H1 (cell line): ENCODE results near the gene SFXN1. TPM values are rescaled to one million over a fixed set of nuclear protein-coding genes. Genes with fewer than 3 reads are reported as not detected.

Experiments used
- CTCF ChIA-PET: fragments of 300-600 bp; sonication (Branson Sonifier 250); formaldehyde crosslinking; loops from one replicate; lab custom pipeline; 2021; ENCODE audit not compliant: partially characterized antibody; lab: Charles Lee
- POLR2A ChIA-PET: fragments of 300-600 bp; sonication (Branson Sonifier 250); formaldehyde crosslinking; loops from one replicate; lab custom pipeline; 2021; ENCODE audit warnings: inconsistent platforms; ENCODE audit not compliant: partially characterized antibody; lab: Charles Lee
- DNase-seq, 2 experiments: peaks; one replicate each; pipeline versions ENCODE4 v3.0.0 to v3.0.0-alpha.2; 2010 to 2022; ENCODE audit warnings: low spot score in 2 of 2, low read depth in 1 of 2, mixed read lengths in 1 of 2
- FAIRE-seq: peaks from 2 replicates; lab custom pipeline; 2011; peaks lifted over from hg19 to GRCh38; lab: Jason Lieb, UNC
- H2AFZ ChIP-seq: 2 replicates; pipeline ENCODE4 v1.8.1; 2012; ENCODE audit warnings: low read length, inconsistent platforms
- H2AK5ac ChIP-seq: 2 replicates; pipeline ENCODE4 v1.6.1; 2013; ENCODE audit warnings: low read depth, low read length
- H2BK120ac ChIP-seq: replicated peaks from 2 replicates; pipeline ENCODE3; 2013; ENCODE audit warnings: low read depth, low read length, inconsistent platforms
- H2BK12ac ChIP-seq: 2 replicates; pipeline ENCODE4 v1.6.1; 2013; ENCODE audit warnings: low read depth, low read length
- H2BK15ac ChIP-seq: 2 replicates; pipeline ENCODE4 v1.6.1; 2013; ENCODE audit warnings: low read length
- H2BK20ac ChIP-seq: 2 replicates; pipeline ENCODE4 v1.6.1; 2013; ENCODE audit warnings: low read length
- H2BK5ac ChIP-seq: 2 replicates; pipeline ENCODE4 v1.6.1; 2013; ENCODE audit warnings: low read depth, low read length
- H3K14ac ChIP-seq: 2 replicates; pipeline ENCODE4 v1.6.1; 2013; ENCODE audit warnings: inconsistent platforms; ENCODE audit not compliant: insufficient read length
- H3K18ac ChIP-seq: 2 replicates; pipeline ENCODE4 v1.6.1; 2013; ENCODE audit warnings: low read length; ENCODE audit errors: extremely low read depth
- H3K23ac ChIP-seq: 2 replicates; pipeline ENCODE4 v1.6.1; 2013; ENCODE audit warnings: inconsistent platforms; ENCODE audit not compliant: insufficient read length
- H3K23me2 ChIP-seq: 2 replicates; pipeline ENCODE4 v1.6.1; 2013; ENCODE audit warnings: low read depth, low read length
- H3K27ac ChIP-seq: 2 replicates; pipeline ENCODE4 v1.6.1; 2011; ENCODE audit warnings: low read depth, low read length, inconsistent platforms
- H3K27me3 ChIP-seq, 4 experiments: replicated peaks in 1 of 4; 1 replicate in 1 of 4; 2 replicates in 3 of 4; pipeline versions ENCODE4 v1.6.1 to v1.8.1; 2011 to 2013; ENCODE audit warnings: low read length in 3 of 4, mild to moderate bottlenecking in 3 of 4, inconsistent platforms in 2 of 4, mixed read lengths in 2 of 4, moderate library complexity in 1 of 4; ENCODE audit not compliant: control insufficient read depth in 3 of 4, insufficient read depth in 3 of 4; ENCODE audit errors: extremely low read depth in 1 of 4
- H3K36me3 ChIP-seq, 4 experiments: 2 replicates each; pipeline versions ENCODE4 v1.6.1 to v1.8.1; 2011 to 2013; ENCODE audit warnings: mild to moderate bottlenecking in 4 of 4, low read length in 3 of 4, moderate library complexity in 2 of 4, control low read depth in 1 of 4, inconsistent platforms in 1 of 4; ENCODE audit not compliant: insufficient read depth in 4 of 4, control insufficient read depth in 2 of 4
- H3K4ac ChIP-seq: replicated peaks from 2 replicates; pipeline ENCODE3; 2013; ENCODE audit warnings: low read length, low read depth, mixed read lengths, inconsistent platforms; ENCODE audit not compliant: insufficient read length
- H3K4me1 ChIP-seq, 4 experiments: replicated peaks in 1 of 4; 1 replicate in 1 of 4; 2 replicates in 3 of 4; pipeline versions ENCODE4 v1.6.1 to v1.8.1; 2011 to 2013; ENCODE audit warnings: low read length in 3 of 4, inconsistent platforms in 2 of 4, mixed read lengths in 1 of 4; ENCODE audit not compliant: insufficient read depth in 4 of 4, control insufficient read depth in 3 of 4
- H3K4me2 ChIP-seq, 2 experiments: 2 replicates each; pipeline versions ENCODE4 v1.6.1 to v1.8.1; 2011 to 2013; ENCODE audit warnings: low read depth in 2 of 2, low read length in 2 of 2, control low read depth in 1 of 2, inconsistent platforms in 1 of 2, mild to moderate bottlenecking in 1 of 2; ENCODE audit not compliant: insufficient read depth in 1 of 2
- H3K4me3 ChIP-seq, 4 experiments: fragments of 200-600, 300-600 bp in 1 of 4; sonication (generic), shearing (Covaris generic), sonication (Bioruptor Twin) in 1 of 4; 2 replicates each; pipeline versions ENCODE4 v1.5.1 to v1.8.1; 2011 to 2016; ENCODE audit warnings: low read length in 4 of 4, low read depth in 3 of 4, control low read depth in 2 of 4, inconsistent platforms in 2 of 4, mild to moderate bottlenecking in 2 of 4, mixed read lengths in 1 of 4, moderate library complexity in 1 of 4; ENCODE audit not compliant: insufficient read depth in 2 of 4; ENCODE audit errors: extremely low read depth in 1 of 4
- H3K56ac ChIP-seq: replicated peaks from 2 replicates; pipeline ENCODE3; 2013; ENCODE audit warnings: low read depth, mild to moderate bottlenecking, mixed read lengths, low read length, inconsistent platforms; ENCODE audit not compliant: insufficient read length
- H3K79me1 ChIP-seq: 2 replicates; pipeline ENCODE4 v1.6.1; 2013; ENCODE audit warnings: low read depth, low read length, control low read depth
- H3K79me2 ChIP-seq, 2 experiments: 2 replicates each; pipeline versions ENCODE4 v1.6.1 to v1.8.1; 2012 to 2013; ENCODE audit warnings: low read length in 2 of 2, mild to moderate bottlenecking in 2 of 2, inconsistent platforms in 1 of 2; ENCODE audit not compliant: insufficient read depth in 2 of 2, control insufficient read depth in 1 of 2
- H3K9ac ChIP-seq, 4 experiments: replicated peaks in 1 of 4; 1 replicate in 1 of 4; 2 replicates in 3 of 4; pipeline versions ENCODE4 v1.6.1 to v1.8.1; 2011 to 2013; ENCODE audit warnings: low read depth in 3 of 4, low read length in 3 of 4, control low read depth in 2 of 4, mild to moderate bottlenecking in 2 of 4, moderate library complexity in 2 of 4, inconsistent platforms in 1 of 4; ENCODE audit errors: extremely low read depth in 1 of 4
- H3K9me3 ChIP-seq, 2 experiments: 2 replicates each; pipeline versions ENCODE4 v1.6.1 to v1.8.1; 2012 to 2013; ENCODE audit warnings: mild to moderate bottlenecking in 2 of 2, moderate library complexity in 2 of 2, control low read depth in 1 of 2, inconsistent platforms in 1 of 2, low read depth in 1 of 2, low read length in 1 of 2, mixed read lengths in 1 of 2; ENCODE audit not compliant: insufficient read depth in 2 of 2
- H4K20me1 ChIP-seq, 2 experiments: replicated peaks in 1 of 2; 2 replicates each; pipeline versions ENCODE3 to v1.8.1; 2011 to 2013; ENCODE audit warnings: inconsistent platforms in 2 of 2, low read length in 2 of 2, mild to moderate bottlenecking in 1 of 2; ENCODE audit not compliant: insufficient read depth in 2 of 2, control insufficient read depth in 1 of 2
- H4K5ac ChIP-seq: 2 replicates; pipeline ENCODE4 v1.6.1; 2013; ENCODE audit warnings: low read length, low read depth, mixed read lengths, inconsistent platforms; ENCODE audit not compliant: insufficient read length
- H4K8ac ChIP-seq: 2 replicates; pipeline ENCODE4 v1.8.0; 2013; ENCODE audit warnings: mild to moderate bottlenecking, moderate library complexity, low read length, inconsistent platforms; ENCODE audit not compliant: insufficient read depth; ENCODE audit errors: extremely low read depth
- H4K91ac ChIP-seq: replicated peaks from 2 replicates; pipeline ENCODE3; 2013; ENCODE audit warnings: low read length, mixed read lengths, inconsistent platforms; ENCODE audit not compliant: insufficient read length
- JUN ChIP-seq: IDR thresholded peaks from 2 replicates; pipeline ENCODE4 v1.6.1; 2011; ENCODE audit warnings: low read depth, mild to moderate bottlenecking, improper control_type of control experiment, low read length
- PHF8 ChIP-seq: fragments of 200-600 bp; sonication (generic); conservative IDR thresholded peaks from 2 replicates; pipeline ENCODE4 v1.7.1; 2012; ENCODE audit warnings: low read depth, mild to moderate bottlenecking, inconsistent platforms, low read length, moderate library complexity
- RNF2 ChIP-seq: fragments of 200-900, 300-1000 bp; sonication (generic); IDR thresholded peaks from 2 replicates; pipeline ENCODE4 v1.7.1; 2016; ENCODE audit warnings: borderline replicate concordance, low read depth, mild to moderate bottlenecking, antibody characterized with exemption, low read length; ENCODE audit not compliant: poor library complexity, severe bottlenecking; ENCODE audit errors: missing control alignments
- SIN3A ChIP-seq, 2 experiments: IDR thresholded peaks in 1 of 2; conservative IDR thresholded peaks in 1 of 2; 2 replicates each; pipeline ENCODE4 v1.6.1; 2011 to 2012; ENCODE audit warnings: low read length in 2 of 2, improper control_type of control experiment in 1 of 2, low read depth in 1 of 2, mild to moderate bottlenecking in 1 of 2
- WGBS, 2 experiments: shearing (Covaris generic) in 1 of 2; methylation state at CpG; one replicate each; pipeline versions ENCODE4 v1.1.6 to v1.1.7; 2013 to 2015; ENCODE audit warnings: low lambda C conversion rate in 2 of 2, mixed read lengths in 2 of 2, inconsistent platforms in 1 of 2, low coverage in 1 of 2, missing lambda C conversion rate in 1 of 2; ENCODE audit not compliant: insufficient replicate concordance in 2 of 2, insufficient coverage in 1 of 2, insufficient read length in 1 of 2; ENCODE audit errors: extremely low coverage in 1 of 2, missing lambda C conversion rate in 1 of 2; 5-methylcytosine and 5-hydroxymethylcytosine counted together
- polyA plus RNA-seq, 7 experiments: library from polyadenylated mRNA; depleted of rRNA in 3 of 7; stranded (reverse) in 5 of 7; unstranded in 2 of 7; fragments of >200 nt in 5 of 7; fragments of 200-250 nt in 2 of 7; gene quantifications; 1 replicate in 5 of 7; 2 replicates in 1 of 7; 4 replicates in 1 of 7; pipeline versions ENCODE4 v1.2.1 to v1.2.3, GENCODE V29; 2011 to 2013; ENCODE audit warnings: missing spikeins in 2 of 7, mixed read lengths in 2 of 7
- total RNA-seq: library from RNA; stranded (reverse); fragmentation: NEBNext Ultra II Directional; extraction: Animal tissue kit (Norgen Biotek cat#: 25700); gene quantifications from 2 replicates; pipeline ENCODE4 v1.2.1, GENCODE V29; 2021
- TF ChIP-seq, protein P1 (sequence below): IDR thresholded peaks from 2 replicates; pipeline ENCODE4 v1.6.1; 2012; ENCODE audit warnings: inconsistent platforms
- TF ChIP-seq, protein P2 (sequence below): IDR thresholded peaks from 2 replicates; pipeline ENCODE4 v1.6.1; 2011; ENCODE audit warnings: low read depth, mild to moderate bottlenecking, low read length; ENCODE audit not compliant: insufficient read depth

Gene SFXN1
- total and polyA plus RNA-seq, 2 of the 8 experiments (the other 6 are each of a cell fraction or from before 2014, with no cell fraction given) = 72.7 to 97.6 TPM

DNA sequence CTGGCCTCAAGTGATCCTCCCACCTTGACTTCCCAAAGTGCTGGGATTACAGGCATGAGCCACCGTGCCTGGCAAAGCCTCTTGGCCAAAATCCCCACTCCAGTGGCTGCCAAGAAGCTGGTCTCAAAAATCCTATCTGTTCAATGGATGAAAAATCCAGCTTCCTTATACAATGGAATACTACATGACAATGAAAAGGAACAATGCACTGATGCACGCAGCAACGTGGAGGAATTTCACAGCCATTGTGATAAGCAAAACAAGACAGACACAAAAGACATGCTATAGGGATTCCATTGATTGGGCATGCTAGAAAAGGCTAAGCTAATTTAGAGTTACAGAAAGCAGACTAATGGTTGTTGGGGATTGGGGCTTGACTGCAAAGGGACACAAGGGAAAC lies 13.1 kb upstream of the SFXN1 start:
- Histone ChIP-seq H3K18ac (no peak overlapping the region), H3K56ac (no peak overlapping the region), H2AK5ac (no peak overlapping the region), H4K91ac (no peak overlapping the region), H4K20me1 (no peaks in the 10 kb centered on the region), H3K4me1 (no peaks in the 10 kb centered on the region; a peak in 1 of 7 replicates), H3K14ac (no peak overlapping the region), H3K27ac (no peak overlapping the region), H3K79me1 (no peaks in the 10 kb centered on the region), H3K23ac (no peak overlapping the region), H2BK120ac (no peak overlapping the region), H2AFZ (no peak overlapping the region), H2BK20ac (no peak overlapping the region), H2BK12ac (no peak overlapping the region), H3K79me2 (no peaks in the 10 kb centered on the region), H3K27me3 (no peaks in the 10 kb centered on the region), H3K4ac (no peak overlapping the region), H3K23me2 (no peaks in the 10 kb centered on the region), H3K9ac (no peak overlapping the region), H3K36me3 (no peaks in the 10 kb centered on the region), H3K4me3 (no peak overlapping the region), H4K5ac (no peak overlapping the region), H3K4me2 (no peak overlapping the region), H3K9me3 (no peaks in the 10 kb centered on the region), H2BK5ac (no peak overlapping the region), H2BK15ac (no peak overlapping the region), H4K8ac (no peak overlapping the region)
- FAIRE-seq (no peak), DNase-seq (no peak)
- POLR2A ChIA-PET = interaction anchor here (1.4 kb wide), 1 partner anchor 13 kb away, joined by 5 read pairs; the partner anchor contains the start of gene SFXN1
- CTCF ChIA-PET = interaction anchor here (0.6 to 3.7 kb wide), 53 partner anchors 9 to 1029 kb away, joined by 3 to 18 read pairs (median 4); partner anchors contain the start of genes DRD1 and SFXN1
- WGBS, 2 experiments = 84% methylated on average over 3 of the region's 3 CpGs; no CpG with 5 or more reads in 1 of the 2 experiments
- no peak for TF ChIP-seq PHF8
- TF ChIP-seq JUN = no peak
- TF ChIP-seq, protein P1, sequence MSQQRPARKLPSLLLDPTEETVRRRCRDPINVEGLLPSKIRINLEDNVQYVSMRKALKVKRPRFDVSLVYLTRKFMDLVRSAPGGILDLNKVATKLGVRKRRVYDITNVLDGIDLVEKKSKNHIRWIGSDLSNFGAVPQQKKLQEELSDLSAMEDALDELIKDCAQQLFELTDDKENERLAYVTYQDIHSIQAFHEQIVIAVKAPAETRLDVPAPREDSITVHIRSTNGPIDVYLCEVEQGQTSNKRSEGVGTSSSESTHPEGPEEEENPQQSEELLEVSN = no peak
- no peak for TF ChIP-seq SIN3A (conservative IDR thresholded peaks at IDR 0.05 in 1 of 2, IDR thresholded peaks at IDR 0.05 in 1 of 2; ENCODE audit: low read depth in 1 of 2, low read length in 2 of 2)
- TF ChIP-seq, protein P2, sequence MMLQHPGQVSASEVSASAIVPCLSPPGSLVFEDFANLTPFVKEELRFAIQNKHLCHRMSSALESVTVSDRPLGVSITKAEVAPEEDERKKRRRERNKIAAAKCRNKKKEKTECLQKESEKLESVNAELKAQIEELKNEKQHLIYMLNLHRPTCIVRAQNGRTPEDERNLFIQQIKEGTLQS = no peak
- no peak for TF ChIP-seq RNF2
